OCI-LY3 (cell line): ENCODE data around the gene HOTAIR.

Experiments
- EZH2phosphoT487 ChIP-seq: fragments of 200-600 bp; shearing (Covaris generic); IDR thresholded peaks from 2 replicates; pipeline ENCODE4 v1.6.1; 2018; ENCODE audit warnings: antibody characterized with exemption, mixed run types, low read depth
- TF ChIP-seq, protein P1 (sequence below): fragments of 200-600, 300-600 bp; sonication (generic); IDR thresholded peaks from 2 replicates; pipeline ENCODE4 v1.5.1; 2014; ENCODE audit warnings: antibody characterized with exemption, low read length, low read depth

DNA sequence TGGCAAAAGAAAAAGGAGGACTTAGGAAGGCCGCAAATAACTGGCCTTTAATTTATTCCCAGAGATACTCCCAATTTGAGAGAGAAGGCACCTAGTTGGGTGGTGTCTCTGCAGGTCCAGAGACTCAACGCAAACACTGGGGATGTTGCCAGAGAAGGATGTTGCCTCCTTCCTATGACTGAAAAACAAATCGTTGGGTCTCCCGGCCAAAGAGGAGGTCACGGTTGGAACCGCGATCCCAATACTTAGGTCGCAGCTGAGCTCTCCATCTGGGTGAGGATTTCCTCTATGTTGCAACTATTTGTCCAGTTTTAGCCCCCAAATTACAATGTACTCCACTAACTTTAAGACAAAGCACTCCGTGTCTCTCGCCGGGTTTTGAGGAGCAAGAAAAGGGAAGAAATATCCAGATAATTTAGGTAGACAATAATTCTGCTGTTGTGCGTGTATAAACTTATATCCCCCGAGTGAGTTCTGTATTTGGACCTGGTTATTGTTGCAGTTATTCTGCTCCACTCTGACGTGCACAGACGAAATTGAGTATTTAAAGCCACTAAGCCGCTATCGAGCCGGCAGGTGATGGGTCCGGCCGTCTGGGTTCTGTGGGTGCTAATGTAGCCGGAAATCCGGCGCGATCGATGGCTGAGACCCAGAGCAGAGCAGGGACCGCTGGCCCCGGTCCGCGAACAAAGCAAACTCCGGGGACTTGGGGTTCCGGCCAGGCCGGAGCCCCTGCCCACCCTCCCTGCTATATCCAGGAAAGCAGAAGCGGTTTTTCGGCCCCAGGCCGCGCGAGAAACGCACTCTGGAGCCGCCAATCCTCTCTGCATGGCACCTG, 14.3 kb downstream of the HOTAIR start:
- TF ChIP-seq, protein P1, sequence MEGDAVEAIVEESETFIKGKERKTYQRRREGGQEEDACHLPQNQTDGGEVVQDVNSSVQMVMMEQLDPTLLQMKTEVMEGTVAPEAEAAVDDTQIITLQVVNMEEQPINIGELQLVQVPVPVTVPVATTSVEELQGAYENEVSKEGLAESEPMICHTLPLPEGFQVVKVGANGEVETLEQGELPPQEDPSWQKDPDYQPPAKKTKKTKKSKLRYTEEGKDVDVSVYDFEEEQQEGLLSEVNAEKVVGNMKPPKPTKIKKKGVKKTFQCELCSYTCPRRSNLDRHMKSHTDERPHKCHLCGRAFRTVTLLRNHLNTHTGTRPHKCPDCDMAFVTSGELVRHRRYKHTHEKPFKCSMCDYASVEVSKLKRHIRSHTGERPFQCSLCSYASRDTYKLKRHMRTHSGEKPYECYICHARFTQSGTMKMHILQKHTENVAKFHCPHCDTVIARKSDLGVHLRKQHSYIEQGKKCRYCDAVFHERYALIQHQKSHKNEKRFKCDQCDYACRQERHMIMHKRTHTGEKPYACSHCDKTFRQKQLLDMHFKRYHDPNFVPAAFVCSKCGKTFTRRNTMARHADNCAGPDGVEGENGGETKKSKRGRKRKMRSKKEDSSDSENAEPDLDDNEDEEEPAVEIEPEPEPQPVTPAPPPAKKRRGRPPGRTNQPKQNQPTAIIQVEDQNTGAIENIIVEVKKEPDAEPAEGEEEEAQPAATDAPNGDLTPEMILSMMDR, result no peak
- TF ChIP-seq EZH2phosphoT487, result no peak
